ENCODE results near the gene ABCD1.

Gene ABCD1

GRCh38 chrX:153719701-153720100 is 5.0 kb upstream of the ABCD1 start:
- H3K36me3 Mint-ChIP-seq (ENCODE audit: low read depth) = peaks cover 42% of the 10 kb centered on the region
- H3K4me3 Mint-ChIP-seq = no peak overlapping the region
- DNase-seq = no peak
- peaks cover 57% of the 10 kb centered on the region for H3K9me3 Mint-ChIP-seq
- peaks cover 12% of the 10 kb centered on the region for H3K4me1 Mint-ChIP-seq
- H3K27me3 Mint-ChIP-seq (ENCODE audit: low read depth, poor library complexity) = no peaks in the 10 kb centered on the region
- no peak overlapping the region for H3K27ac Mint-ChIP-seq
- no peak for TF ChIP-seq CTCF (IDR thresholded peaks at IDR 0.05)

- peaks cover 27% of the 10 kb centered on the region for H3K36me3 Mint-ChIP-seq (ENCODE audit: low read depth)
- peak overlapping the region; percentile 86 for H3K4me3 Mint-ChIP-seq
- no peak overlapping the region for H3K27ac Mint-ChIP-seq
- no peak for DNase-seq
- no peak for TF ChIP-seq CTCF (IDR thresholded peaks at IDR 0.05)
- H3K4me1 Mint-ChIP-seq = peaks cover 27% of the 10 kb centered on the region
- H3K9me3 Mint-ChIP-seq = peaks cover 48% of the 10 kb centered on the region
- H3K27me3 Mint-ChIP-seq (ENCODE audit: low read depth, poor library complexity) = no peaks in the 10 kb centered on the region
Observed at GRCh38 chrX:153722704-153723350, 1.8 kb upstream of the ABCD1 start.

GRCh38 chrX:153723351-153724251 is 1.1 kb upstream of the ABCD1 start:
- Mint-ChIP-seq H3K4me1 (peaks cover 30% of the 10 kb centered on the region), H3K27ac (peak overlapping the region; percentile 71), H3K4me3 (peak overlapping the region; percentile 86), H3K27me3 (ENCODE audit: low read depth, poor library complexity) (no peaks in the 10 kb centered on the region), H3K9me3 (peaks cover 49% of the 10 kb centered on the region), H3K36me3 (ENCODE audit: low read depth) (peaks cover 27% of the 10 kb centered on the region)
- peak; percentile 60 for DNase-seq
- no peak for TF ChIP-seq CTCF (IDR thresholded peaks at IDR 0.05)

- Mint-ChIP-seq H3K36me3 (ENCODE audit: low read depth) (peaks cover 15% of the 10 kb centered on the region), H3K9me3 (peaks cover 47% of the 10 kb centered on the region), H3K4me3 (no peak overlapping the region), H3K27ac (no peak overlapping the region), H3K4me1 (peaks cover 30% of the 10 kb centered on the region), H3K27me3 (ENCODE audit: low read depth, poor library complexity) (peaks cover 2% of the 10 kb centered on the region)
- no peak for DNase-seq
- TF ChIP-seq CTCF (IDR thresholded peaks at IDR 0.05) = no peak
Observed at GRCh38 chrX:153725039-153725831, 579 bp downstream of the ABCD1 start.

GRCh38 chrX:153725832-153726285 is 1.2 kb downstream of the ABCD1 start:
- TF ChIP-seq CTCF (IDR thresholded peaks at IDR 0.05) = no peak
- H3K9me3 Mint-ChIP-seq = peaks cover 48% of the 10 kb centered on the region
- H3K27me3 Mint-ChIP-seq (ENCODE audit: low read depth, poor library complexity) = peaks cover 2% of the 10 kb centered on the region
- H3K27ac Mint-ChIP-seq = no peak overlapping the region
- DNase-seq = no peak
- peaks cover 20% of the 10 kb centered on the region for H3K36me3 Mint-ChIP-seq (ENCODE audit: low read depth)
- no peak overlapping the region for H3K4me3 Mint-ChIP-seq
- peaks cover 30% of the 10 kb centered on the region for H3K4me1 Mint-ChIP-seq
